Measurements from ENCODE around the gene RCAN2.

Gene RCAN2

DNA sequence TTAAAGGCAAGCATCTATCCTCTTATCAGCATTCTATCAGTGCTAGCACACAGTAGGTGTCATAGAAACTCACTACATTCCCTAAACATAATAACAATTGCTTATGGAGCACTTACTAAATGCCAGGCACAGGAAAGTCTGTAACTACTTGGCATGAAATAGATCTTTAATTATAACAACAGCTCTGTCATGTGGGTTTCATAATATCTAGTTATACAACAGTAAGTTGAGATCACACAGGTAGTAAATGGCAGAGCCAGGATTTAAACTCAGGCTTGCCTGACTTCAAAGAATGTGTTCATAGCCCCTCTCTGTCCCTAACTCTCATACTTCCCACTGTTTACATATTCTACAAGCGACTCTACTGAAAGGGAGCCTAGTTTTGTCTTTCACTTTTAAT is 254.5 kb downstream of the RCAN2 start:
- TF ChIP-seq ZFP3 (CRISPR knock-in tag; IDR thresholded peaks at IDR 0.05) (no peak), CSDC2 (CRISPR knock-in tag; IDR thresholded peaks at IDR 0.05) (no peak), TSHZ2 (CRISPR knock-in tag; IDR thresholded peaks at IDR 0.05) (no peak), ZC3H10 (CRISPR knock-in tag; IDR thresholded peaks at IDR 0.05) (no peak), CREB5 (CRISPR knock-in tag; IDR thresholded peaks at IDR 0.05; ENCODE audit: low read depth) (no peak), TOX (CRISPR knock-in tag; IDR thresholded peaks at IDR 0.05; ENCODE audit: borderline replicate concordance) (no peak), ZNF565 (CRISPR knock-in tag; conservative IDR thresholded peaks at IDR 0.05; ENCODE audit: low read depth) (no peak), ZNF8 (CRISPR knock-in tag; IDR thresholded peaks at IDR 0.05) (no peak), ARNTL (CRISPR knock-in tag; IDR thresholded peaks at IDR 0.05; ENCODE audit: borderline replicate concordance, low read depth) (no peak)
- no peak for ATAC-seq

GRCh38 chr6:46235242-46235641 is 256.0 kb downstream of the RCAN2 start:
- no peak for TF ChIP-seq ZNF565 (CRISPR knock-in tag; conservative IDR thresholded peaks at IDR 0.05; ENCODE audit: low read depth)
- no peak for TF ChIP-seq ZNF8 (CRISPR knock-in tag; IDR thresholded peaks at IDR 0.05)
- no peak for TF ChIP-seq OSR1 (CRISPR knock-in tag; IDR thresholded peaks at IDR 0.05)
- TF ChIP-seq CSRNP3 (CRISPR knock-in tag; IDR thresholded peaks at IDR 0.05): no peak
- TF ChIP-seq ARNTL (CRISPR knock-in tag; IDR thresholded peaks at IDR 0.05; ENCODE audit: borderline replicate concordance, low read depth): no peak
- ATAC-seq: no peak

GRCh38 chr6:46234700-46235099 is 256.5 kb downstream of the RCAN2 start:
- TF ChIP-seq, protein P1, sequence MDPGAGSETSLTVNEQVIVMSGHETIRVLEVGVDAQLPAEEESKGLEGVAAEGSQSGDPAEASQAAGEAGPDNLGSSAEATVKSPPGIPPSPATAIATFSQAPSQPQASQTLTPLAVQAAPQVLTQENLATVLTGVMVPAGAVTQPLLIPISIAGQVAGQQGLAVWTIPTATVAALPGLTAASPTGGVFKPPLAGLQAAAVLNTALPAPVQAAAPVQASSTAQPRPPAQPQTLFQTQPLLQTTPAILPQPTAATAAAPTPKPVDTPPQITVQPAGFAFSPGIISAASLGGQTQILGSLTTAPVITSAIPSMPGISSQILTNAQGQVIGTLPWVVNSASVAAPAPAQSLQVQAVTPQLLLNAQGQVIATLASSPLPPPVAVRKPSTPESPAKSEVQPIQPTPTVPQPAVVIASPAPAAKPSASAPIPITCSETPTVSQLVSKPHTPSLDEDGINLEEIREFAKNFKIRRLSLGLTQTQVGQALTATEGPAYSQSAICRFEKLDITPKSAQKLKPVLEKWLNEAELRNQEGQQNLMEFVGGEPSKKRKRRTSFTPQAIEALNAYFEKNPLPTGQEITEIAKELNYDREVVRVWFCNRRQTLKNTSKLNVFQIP (CRISPR knock-in tag; IDR thresholded peaks at IDR 0.05; ENCODE audit: borderline replicate concordance, low read depth): no peak
- no peak for TF ChIP-seq GLIS3 (CRISPR knock-in tag; IDR thresholded peaks at IDR 0.05)
- TF ChIP-seq ARNTL (CRISPR knock-in tag; IDR thresholded peaks at IDR 0.05; ENCODE audit: borderline replicate concordance, low read depth): no peak
- TF ChIP-seq PPARA (CRISPR knock-in tag; IDR thresholded peaks at IDR 0.05; ENCODE audit: borderline replicate concordance): no peak
- no peak for TF ChIP-seq ZNF70 (CRISPR knock-in tag; IDR thresholded peaks at IDR 0.05)
- TF ChIP-seq ESRRG (CRISPR knock-in tag; IDR thresholded peaks at IDR 0.05): no peak
- no peak for TF ChIP-seq ZC3H10 (CRISPR knock-in tag; IDR thresholded peaks at IDR 0.05)
- TF ChIP-seq ZFP3 (CRISPR knock-in tag; IDR thresholded peaks at IDR 0.05): no peak
- TF ChIP-seq CSDC2 (CRISPR knock-in tag; IDR thresholded peaks at IDR 0.05): no peak
- no peak for TF ChIP-seq ISL1 (CRISPR knock-in tag; IDR thresholded peaks at IDR 0.05)
- TF ChIP-seq PATZ1 (CRISPR knock-in tag; IDR thresholded peaks at IDR 0.05; ENCODE audit: borderline replicate concordance): no peak
- no peak for TF ChIP-seq RARB (CRISPR knock-in tag; IDR thresholded peaks at IDR 0.05)
- no peak for TF ChIP-seq TSHZ2 (CRISPR knock-in tag; IDR thresholded peaks at IDR 0.05)
- no peak for ATAC-seq

Data from SK-N-SH treated with all-trans-retinoic acid at 6 μM for 48 hours (cell line).